Esophagus muscularis mucosa (tissue), 4 donors: Measurements from ENCODE around the gene PCP2. TPM values are rescaled to one million over a fixed set of nuclear protein-coding genes. Genes with fewer than 3 reads are reported as not detected.

Source experiments
- DNase-seq: peaks from one replicate; pipeline ENCODE4 v3.0.0-alpha.2; 2017; ENCODE audit errors: extremely low spot score
- H3K27ac ChIP-seq, 4 donors: fragments of 200-600 bp; sonication (generic); replicated peaks in 1 of 4; 1 replicate in 3 of 4; 2 replicates in 1 of 4; pipeline ENCODE4 v1.5.1; 2016 to 2019; ENCODE audit warnings: mild to moderate bottlenecking in 1 of 4
- H3K27me3 ChIP-seq, 4 donors: fragments of 200-600 bp; sonication (generic); one replicate each; pipeline versions ENCODE4 v1.5.1 to v1.6.0; 2016 to 2019
- H3K36me3 ChIP-seq, 4 donors: fragments of 200-600 bp; sonication (generic); one replicate each; pipeline ENCODE4 v1.5.1; 2016 to 2019
- H3K4me1 ChIP-seq, 4 donors: fragments of 200-600 bp; sonication (generic); one replicate each; pipeline ENCODE4 v1.5.1; 2016 to 2019
- H3K4me3 ChIP-seq, 4 donors: fragments of 200-600 bp; sonication (generic); 1 replicate in 2 of 4; 2 replicates in 2 of 4; pipeline ENCODE4 v1.5.1; 2016 to 2019; ENCODE audit warnings: mild to moderate bottlenecking in 4 of 4, moderate library complexity in 1 of 4
- H3K9me3 ChIP-seq, 4 donors: fragments of 200-600 bp; sonication (generic); 1 replicate in 3 of 4; 2 replicates in 1 of 4; pipeline ENCODE4 v1.5.1; 2016 to 2019
- EP300 ChIP-seq: sonication (generic); formaldehyde crosslinking; IDR thresholded peaks from one replicate; pipeline ENCODE4 v1.6.1; 2017; ENCODE audit warnings: antibody characterized with exemption
- POLR2A ChIP-seq: fragments of 450-650 bp; IDR thresholded peaks from one replicate; pipeline ENCODE4 v1.6.1; 2017; ENCODE audit warnings: antibody characterized with exemption, moderate library complexity, mild to moderate bottlenecking, low read depth
- POLR2AphosphoS5 ChIP-seq, 2 donors: sonication (generic); formaldehyde crosslinking; IDR thresholded peaks; one replicate each; pipeline ENCODE4 v1.6.1; 2017; ENCODE audit warnings: antibody characterized with exemption in 2 of 2
- WGBS: methylation state at CpG from one replicate; pipeline ENCODE4 v1.1.5; 2018; 5-methylcytosine and 5-hydroxymethylcytosine counted together
- intact Hi-C: fragments of 100-400 bp; cut with DNase I; formaldehyde crosslinking; loops from one replicate; pipeline ENCODE4 v1.15.1; 2023
- total RNA-seq, 4 donors: library from RNA; depleted of rRNA; stranded (reverse); fragments of >200 nt; gene quantifications; one replicate each; pipeline versions ENCODE4 v1.1.0 to v1.2.1, GENCODE V29; 2016
- TF ChIP-seq, protein P1 (sequence below), 3 experiments: fragments of 200-600 bp in 2 of 3; fragments of 450-650 bp in 1 of 3; sonication (generic) in 2 of 3; IDR thresholded peaks; one replicate each; pipeline ENCODE4 v1.5.1; 2017 to 2019; ENCODE audit warnings: antibody characterized with exemption in 3 of 3, mild to moderate bottlenecking in 2 of 3, moderate library complexity in 1 of 3

PCP2 gene
- total RNA-seq, 4 donors from 2014 or later, result not detected

GRCh38 chr19:7635670-7636069 lies 2.2 kb upstream of the PCP2 start:
- WGBS, result 54% methylated on average over 6 of the region's 6 CpGs

DNA sequence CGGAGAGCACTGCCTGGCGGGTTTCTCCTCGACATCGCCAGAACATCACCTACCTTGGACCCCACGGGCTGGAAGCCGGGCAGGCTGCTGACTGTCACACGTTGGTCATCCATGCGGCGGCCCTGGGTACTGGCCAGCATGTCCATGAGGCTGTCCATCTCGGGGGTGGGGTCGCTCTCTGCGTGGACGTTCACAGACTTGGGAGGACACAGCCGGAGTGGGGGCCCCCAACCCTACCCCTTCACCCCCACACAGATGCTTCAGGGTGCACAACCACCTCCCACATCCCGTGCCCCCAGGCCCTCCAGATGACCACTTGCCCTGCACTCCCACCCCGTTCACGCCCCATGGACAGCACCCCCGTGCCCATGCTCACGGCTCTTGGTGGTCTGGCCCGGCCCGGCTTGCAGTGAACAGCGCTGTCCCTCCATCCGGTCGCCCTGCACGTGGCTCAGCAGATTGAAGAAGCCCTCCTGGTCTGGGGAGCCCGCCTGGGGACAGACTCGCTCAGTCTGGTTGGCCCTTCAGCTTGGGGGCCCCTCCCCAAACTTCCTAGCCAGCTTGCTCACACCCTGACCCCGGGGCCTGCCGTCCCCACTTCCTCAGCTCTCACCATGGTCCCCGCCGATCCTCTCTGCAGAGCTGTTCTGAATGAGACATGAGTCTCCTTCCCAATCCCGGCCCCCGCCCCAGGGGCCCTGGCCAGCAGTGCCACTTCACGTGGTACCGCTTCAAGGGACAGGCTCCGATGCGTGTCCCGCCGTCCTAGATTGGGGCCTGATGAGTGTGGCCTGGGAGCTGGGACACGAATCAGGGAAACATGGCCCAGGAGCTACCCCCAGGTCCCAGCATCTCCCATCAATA lies 947 bp downstream of the PCP2 start:
- DNase-seq, result no peak
- H3K9me3 ChIP-seq, result no peaks in the 10 kb centered on the region
- WGBS, result 91% methylated on average over 20 of the region's 40 CpGs
- H3K27me3 ChIP-seq, result peaks cover 0 to 27% (median 11%) of the 10 kb centered on the region in 4 donors
- peaks cover 0 to 20% (median 8%) of the 10 kb centered on the region in 4 donors for H3K36me3 ChIP-seq
- H3K27ac ChIP-seq, result no peak overlapping the region
- peaks cover 27 to 48% (median 36%) of the 10 kb centered on the region in 4 donors for H3K4me1 ChIP-seq
- H3K4me3 ChIP-seq, result no peak overlapping the region
- no peak for TF ChIP-seq POLR2AphosphoS5 (IDR thresholded peaks at IDR 0.05)
- TF ChIP-seq, protein P1, sequence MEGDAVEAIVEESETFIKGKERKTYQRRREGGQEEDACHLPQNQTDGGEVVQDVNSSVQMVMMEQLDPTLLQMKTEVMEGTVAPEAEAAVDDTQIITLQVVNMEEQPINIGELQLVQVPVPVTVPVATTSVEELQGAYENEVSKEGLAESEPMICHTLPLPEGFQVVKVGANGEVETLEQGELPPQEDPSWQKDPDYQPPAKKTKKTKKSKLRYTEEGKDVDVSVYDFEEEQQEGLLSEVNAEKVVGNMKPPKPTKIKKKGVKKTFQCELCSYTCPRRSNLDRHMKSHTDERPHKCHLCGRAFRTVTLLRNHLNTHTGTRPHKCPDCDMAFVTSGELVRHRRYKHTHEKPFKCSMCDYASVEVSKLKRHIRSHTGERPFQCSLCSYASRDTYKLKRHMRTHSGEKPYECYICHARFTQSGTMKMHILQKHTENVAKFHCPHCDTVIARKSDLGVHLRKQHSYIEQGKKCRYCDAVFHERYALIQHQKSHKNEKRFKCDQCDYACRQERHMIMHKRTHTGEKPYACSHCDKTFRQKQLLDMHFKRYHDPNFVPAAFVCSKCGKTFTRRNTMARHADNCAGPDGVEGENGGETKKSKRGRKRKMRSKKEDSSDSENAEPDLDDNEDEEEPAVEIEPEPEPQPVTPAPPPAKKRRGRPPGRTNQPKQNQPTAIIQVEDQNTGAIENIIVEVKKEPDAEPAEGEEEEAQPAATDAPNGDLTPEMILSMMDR (IDR thresholded peaks at IDR 0.05), result no peak
- no peak for TF ChIP-seq EP300
- TF ChIP-seq POLR2A, result no peak
- intact Hi-C loops, result no loop called here

More at GRCh38 chr19:7635670-7636069, 2.2 kb upstream of the PCP2 start:
- TF ChIP-seq POLR2A (no peak), EP300 (no peak), POLR2AphosphoS5 (IDR thresholded peaks at IDR 0.05) (no peak)
- TF ChIP-seq, protein P1 (IDR thresholded peaks at IDR 0.05), result no peak
- Histone ChIP-seq H3K4me1 (peaks cover 7 to 25% (median 15%) of the 10 kb centered on the region in 4 donors), H3K36me3 (peaks cover 0 to 17% (median 7%) of the 10 kb centered on the region in 4 donors), H3K27me3 (peaks cover 0 to 54% (median 20%) of the 10 kb centered on the region in 4 donors), H3K4me3 (no peak overlapping the region), H3K9me3 (no peaks in the 10 kb centered on the region), H3K27ac (no peak overlapping the region)
- no peak for DNase-seq
- intact Hi-C loops, result no loop called here

GRCh38 chr19:7631577-7631976 lies 1.9 kb downstream of the PCP2 start:
- TF ChIP-seq, protein P1 (IDR thresholded peaks at IDR 0.05), result no peak
- TF ChIP-seq EP300, result no peak
- no peak for TF ChIP-seq POLR2AphosphoS5 (IDR thresholded peaks at IDR 0.05)
- TF ChIP-seq POLR2A, result no peak
- Histone ChIP-seq H3K9me3 (no peaks in the 10 kb centered on the region), H3K4me3 (no peak overlapping the region), H3K4me1 (peaks cover 32 to 48% (median 38%) of the 10 kb centered on the region in 4 donors), H3K27me3 (peaks cover 0 to 17% (median 1%) of the 10 kb centered on the region in 4 donors), H3K27ac (no peak overlapping the region), H3K36me3 (peaks cover 0 to 30% (median 15%) of the 10 kb centered on the region in 4 donors)
- no peak for DNase-seq
- WGBS, result 93% methylated on average over 8 of the region's 12 CpGs
- intact Hi-C loops, result no loop called here

GRCh38 chr19:7629347-7630054 lies 4.0 kb downstream of the PCP2 start, which contains the start of the genes PET100 and XAB2:
TSS of gene PET100 (plus strand) at chr19:7629793. CDS start at chr19:7629834, 41 bp downstream.
TSS of gene XAB2 (minus strand) at chr19:7629545. CDS start at chr19:7629527, 18 bp downstream.
- Histone ChIP-seq H3K27ac (peak within 1 kb of the TSS; percentile 82 to 92 (median 86)), H3K9me3 (no peaks in the 10 kb centered on the region), H3K27me3 (no peaks in the 10 kb centered on the region), H3K36me3 (peaks cover 6 to 51% (median 34%) of the 10 kb centered on the region in 4 donors), H3K4me1 (peaks cover 32 to 47% (median 38%) of the 10 kb centered on the region in 4 donors), H3K4me3 (peak within 1 kb of the TSS; percentile 82 to 97 (median 89))
- intact Hi-C loops, result no loop called here
- no peak for TF ChIP-seq POLR2A
- TF ChIP-seq, protein P1 (IDR thresholded peaks at IDR 0.05), result peak in 1 of 3 experiments; percentile 8
- peak; percentile 87 to 91 for TF ChIP-seq POLR2AphosphoS5 (IDR thresholded peaks at IDR 0.05)
- WGBS, result under 1% methylated on average over 33 of the region's 40 CpGs
- DNase-seq, result peak; percentile 99
